ENCODE results near the gene FGF8. TPM values are rescaled to one million over a fixed set of nuclear protein-coding genes. Genes with fewer than 3 reads are reported as not detected.

FGF8 gene
- total RNA-seq, 1 experiment from 2014 or later, result not detected

DNA sequence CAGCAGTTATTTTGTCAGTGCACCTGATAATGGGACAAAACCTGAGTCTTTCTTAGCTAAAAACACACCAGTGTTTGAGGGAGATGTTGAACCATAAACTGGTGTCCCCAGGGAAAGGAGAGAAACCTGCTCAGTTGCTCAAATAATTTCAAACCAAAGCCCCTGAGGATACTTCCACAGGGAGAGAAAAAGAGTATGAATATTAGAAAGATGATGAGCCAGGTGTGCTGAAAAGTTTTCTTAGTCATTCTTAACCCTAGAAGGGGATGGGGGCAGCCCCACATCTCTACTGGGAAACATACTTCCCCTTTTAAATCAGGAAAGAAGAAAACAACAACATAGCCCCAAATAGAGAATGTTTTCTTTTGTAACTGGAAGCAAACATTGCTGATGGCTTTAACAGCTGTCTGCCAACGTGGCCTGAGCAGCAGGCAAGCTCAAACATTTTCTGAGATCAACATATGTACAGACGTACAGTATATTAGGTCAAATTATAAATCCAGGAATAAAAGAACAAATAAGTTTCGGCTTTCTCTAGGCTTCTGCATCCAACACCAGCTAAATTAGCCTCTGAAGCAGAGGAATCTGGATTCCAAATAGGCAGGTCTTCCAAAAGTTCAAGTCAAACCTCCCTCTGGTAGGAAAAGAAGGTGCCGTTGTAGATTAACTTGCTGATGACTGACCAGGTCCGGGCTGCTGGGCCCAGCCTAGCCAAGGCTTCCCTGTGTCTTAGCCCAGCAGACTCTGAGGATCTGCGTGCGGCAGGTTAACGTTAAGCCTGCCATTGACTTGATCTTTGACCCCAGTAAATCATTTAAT, 50.4 kb downstream of the FGF8 start:
- no peak for DNase-seq (ENCODE audit: low read depth)

DNA sequence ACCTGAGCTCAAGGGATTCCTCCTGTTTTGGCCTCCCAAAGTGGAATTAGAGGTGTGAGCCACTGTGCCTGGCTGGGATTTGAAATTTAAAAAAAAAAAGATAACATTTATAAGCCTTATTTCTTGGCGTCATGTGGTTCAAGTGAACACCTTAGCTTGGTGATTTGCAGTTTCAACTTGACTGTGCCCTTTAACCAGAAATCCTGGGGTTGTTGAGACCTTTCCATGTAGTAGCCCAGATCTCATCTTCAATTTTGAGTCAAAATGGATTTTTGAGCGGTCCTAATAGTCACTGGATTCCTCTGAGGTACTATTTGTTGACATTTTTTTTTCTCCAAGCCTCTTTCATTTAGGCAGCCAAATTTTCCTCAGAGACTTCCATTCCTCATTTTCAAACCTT, 51.5 kb downstream of the FGF8 start:
- no peak for DNase-seq (ENCODE audit: low read depth)

- no peak for DNase-seq (ENCODE audit: low read depth)
These were observed 52.7 kb downstream of the FGF8 start for GRCh38 chr10:101723176-101723575.

- no peak for DNase-seq (ENCODE audit: low read depth)
These were observed 54.1 kb downstream of the FGF8 start for GRCh38 chr10:101721806-101722205.

DNA sequence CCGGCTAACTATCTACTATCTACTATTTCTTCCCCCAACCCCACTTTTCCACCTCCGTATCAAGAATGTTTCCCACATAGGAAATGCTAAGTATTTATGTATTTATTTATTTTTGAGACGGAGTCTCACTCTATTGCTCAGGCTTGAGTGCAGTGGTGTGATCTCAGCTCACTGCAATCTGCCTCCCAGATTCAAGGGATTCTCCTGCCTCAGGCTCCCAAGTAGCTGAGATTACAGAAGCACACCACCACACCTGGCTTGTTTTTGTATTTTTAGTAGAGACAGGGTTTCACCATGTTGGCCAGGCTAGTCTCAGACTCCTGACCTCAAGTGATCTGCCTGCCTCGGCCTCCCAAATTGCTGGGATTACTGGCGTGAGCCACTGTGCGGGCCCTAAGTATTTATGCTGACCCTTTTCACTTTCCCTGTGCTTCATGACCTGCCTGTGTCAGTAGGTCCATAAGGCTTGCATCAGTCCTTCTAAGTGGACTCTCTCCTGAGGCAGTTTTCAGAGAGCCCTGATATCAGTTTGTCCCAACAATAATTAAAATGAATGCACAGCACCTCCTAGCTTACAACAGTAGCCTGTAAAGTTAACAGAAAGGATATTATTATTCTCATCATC, 55.2 kb downstream of the FGF8 start:
- no peak for DNase-seq (ENCODE audit: low read depth)

Other genes starting within 250 kb of the FGF8 start
- gene POLL, start 187.9 kb downstream of the FGF8 start, total RNA-seq (2014; rRNA removed; shearing (Covaris generic)), result 3.3 and 6.6 TPM in 2 replicates
- 46.7 and 48.4 TPM in 2 replicates for gene DPCD, start 187.8 kb downstream of the FGF8 start, total RNA-seq (2014; rRNA removed; shearing (Covaris generic))
- gene FBXW4, start 80.9 kb downstream of the FGF8 start, total RNA-seq (2014; rRNA removed; shearing (Covaris generic)), result 8.7 and 8.9 TPM in 2 replicates
- 35.2 and 53.3 TPM in 2 replicates for gene NPM3, start 7.3 kb upstream of the FGF8 start, total RNA-seq (2014; rRNA removed; shearing (Covaris generic))
- gene OGA, start 42.3 kb upstream of the FGF8 start, total RNA-seq (2014; rRNA removed; shearing (Covaris generic)), result 48.4 and 66.4 TPM in 2 replicates
- gene KCNIP2, start 67.7 kb upstream of the FGF8 start, total RNA-seq (2014; rRNA removed; shearing (Covaris generic)), result 0.07 and 0.57 TPM in 2 replicates